ENCODE measurements around the gene ZNF281. TPM values are rescaled to one million over a fixed set of nuclear protein-coding genes. Genes with fewer than 3 reads are reported as not detected.

Gene ZNF281
- total and polyA plus RNA-seq, 3 experiments from 2014 or later, result 19.1 to 32.1 (median 19.5) TPM

DNA sequence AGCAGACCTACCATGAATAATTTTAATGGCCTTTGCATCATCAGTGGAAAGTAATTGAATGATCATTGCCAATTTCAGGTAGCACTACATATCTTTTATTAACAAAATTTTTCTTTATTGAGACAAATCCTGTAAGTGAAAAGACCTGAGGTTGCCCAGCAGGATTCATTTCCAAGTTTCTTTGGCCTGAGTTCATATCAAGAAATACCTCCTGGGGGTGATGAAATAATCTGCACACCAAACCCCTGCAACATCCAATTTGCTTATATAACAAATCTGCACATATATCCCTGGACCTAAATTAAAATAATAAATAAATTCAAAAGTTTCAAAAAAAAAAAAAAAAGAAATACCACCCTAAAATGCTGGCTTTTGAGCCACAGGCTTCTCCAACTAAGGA lies 27.3 kb upstream of the ZNF281 start:
- Histone ChIP-seq H3K9me3 (ENCODE audit: low read length) (no peaks in the 10 kb centered on the region), H3K36me3 (ENCODE audit: insufficient read depth, low read length) (no peaks in the 10 kb centered on the region), H3K4me3 (ENCODE audit: low read length) (no peak overlapping the region), H3K4me1 (ENCODE audit: insufficient read depth, low read length) (no peaks in the 10 kb centered on the region), H3K27ac (ENCODE audit: low read depth, low read length) (no peak overlapping the region), H3K27me3 (ENCODE audit: insufficient read depth, low read length, poor library complexity, severe bottlenecking) (no peaks in the 10 kb centered on the region)
- Mint-ChIP-seq H3K27ac (no peak overlapping the region), H3K9me3 (no peaks in the 10 kb centered on the region), H3K36me3 (no peaks in the 10 kb centered on the region), H3K4me3 (peak overlapping the region in 3 of 7 donors; percentile 76 to 79 (median 79)), H3K27me3 (no peaks in the 10 kb centered on the region), H3K4me1 (peaks cover 4 to 14% (median 8%) of the 10 kb centered on the region in 3 donors)
- POLR2A ChIA-PET, result interaction anchor here (0.9 kb wide), 1 partner anchor 569 kb away, joined by 4 read pairs; no protein-coding TSS in a partner anchor
- CTCF ChIA-PET, result no interaction called here
- no peak for DNase-seq

DNA sequence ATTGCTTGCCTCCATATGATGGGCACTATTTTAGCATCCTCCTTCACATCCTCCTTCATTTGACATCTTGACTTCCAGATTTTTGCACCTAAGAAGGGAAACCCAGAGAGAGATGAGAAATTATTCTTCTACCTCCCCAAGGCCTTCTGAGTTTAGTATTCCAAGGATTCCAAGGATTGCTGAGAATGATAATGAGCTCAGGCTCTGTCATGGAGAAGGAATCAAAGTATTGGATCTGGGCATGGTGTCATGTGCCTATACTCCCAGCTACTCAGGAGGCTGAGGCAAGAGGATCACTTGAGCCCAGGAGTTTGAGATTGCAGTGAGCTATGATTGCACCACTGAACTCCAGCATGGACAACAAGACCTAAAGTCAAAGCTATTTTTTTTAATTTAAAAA lies 26.6 kb upstream of the ZNF281 start:
- Mint-ChIP-seq H3K36me3 (no peaks in the 10 kb centered on the region), H3K27me3 (no peaks in the 10 kb centered on the region), H3K4me1 (peaks cover 4 to 14% (median 8%) of the 10 kb centered on the region in 3 donors), H3K4me3 (no peak overlapping the region), H3K9me3 (no peaks in the 10 kb centered on the region), H3K27ac (no peak overlapping the region)
- Histone ChIP-seq H3K4me1 (ENCODE audit: insufficient read depth, low read length) (no peaks in the 10 kb centered on the region), H3K4me3 (ENCODE audit: low read length) (no peak overlapping the region), H3K36me3 (ENCODE audit: insufficient read depth, low read length) (no peaks in the 10 kb centered on the region), H3K27ac (ENCODE audit: low read depth, low read length) (no peak overlapping the region), H3K27me3 (ENCODE audit: insufficient read depth, low read length, poor library complexity, severe bottlenecking) (no peaks in the 10 kb centered on the region), H3K9me3 (ENCODE audit: low read length) (no peaks in the 10 kb centered on the region)
- CTCF ChIA-PET, result no interaction called here
- POLR2A ChIA-PET, result interaction anchor here (0.9 kb wide), 1 partner anchor 570 kb away, joined by 4 read pairs; no protein-coding TSS in a partner anchor
- no peak for DNase-seq

DNA sequence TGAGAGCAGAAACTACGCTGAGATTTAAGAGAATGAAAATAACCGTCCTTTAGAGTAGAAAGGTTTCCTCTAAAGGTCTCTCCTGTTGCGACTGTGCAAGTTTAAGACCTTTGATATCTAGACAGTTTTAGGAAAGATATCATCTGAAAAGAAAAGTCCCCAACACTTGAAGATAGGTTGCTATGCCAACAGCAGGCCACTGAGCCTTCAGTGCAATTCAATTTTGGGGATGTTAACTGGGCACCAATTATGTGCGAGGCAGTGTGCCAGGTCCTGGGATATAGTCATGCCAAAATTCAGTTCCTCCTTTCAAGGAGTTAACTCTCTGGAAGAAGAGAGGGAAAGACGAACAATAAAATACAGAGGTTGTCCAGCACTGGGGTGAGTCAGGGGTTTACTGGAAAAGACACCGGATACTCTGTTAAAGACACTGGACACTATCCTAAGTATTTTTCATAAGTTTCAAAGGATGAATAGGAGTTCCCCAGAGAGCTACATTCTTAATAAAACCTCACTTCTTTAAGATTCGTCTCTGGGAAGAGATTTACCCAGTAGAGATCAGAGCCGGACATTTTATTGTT lies 25.5 kb upstream of the ZNF281 start:
- Histone ChIP-seq H3K27me3 (ENCODE audit: insufficient read depth, low read length, poor library complexity, severe bottlenecking) (no peaks in the 10 kb centered on the region), H3K4me3 (ENCODE audit: low read length) (no peak overlapping the region), H3K27ac (ENCODE audit: low read depth, low read length) (no peak overlapping the region), H3K4me1 (ENCODE audit: insufficient read depth, low read length) (no peaks in the 10 kb centered on the region), H3K9me3 (ENCODE audit: low read length) (no peaks in the 10 kb centered on the region), H3K36me3 (ENCODE audit: insufficient read depth, low read length) (no peaks in the 10 kb centered on the region)
- Mint-ChIP-seq H3K9me3 (no peaks in the 10 kb centered on the region), H3K27ac (no peak overlapping the region), H3K4me1 (peaks cover 4 to 14% (median 8%) of the 10 kb centered on the region in 3 donors), H3K36me3 (no peaks in the 10 kb centered on the region), H3K4me3 (no peak overlapping the region), H3K27me3 (no peaks in the 10 kb centered on the region)
- DNase-seq, result no peak
- ChIA-PET CTCF (no interaction called here), POLR2A (no interaction called here)

- H3K4me1 Mint-ChIP-seq, result peaks cover 4 to 14% (median 8%) of the 10 kb centered on the region in 3 donors
- no peak overlapping the region for H3K4me3 ChIP-seq (ENCODE audit: low read length)
- ChIA-PET POLR2A (no interaction called here), CTCF (no interaction called here)
- H3K36me3 ChIP-seq (ENCODE audit: insufficient read depth, low read length), result no peaks in the 10 kb centered on the region
- H3K4me1 ChIP-seq (ENCODE audit: insufficient read depth, low read length), result no peaks in the 10 kb centered on the region
- H3K27me3 Mint-ChIP-seq, result no peaks in the 10 kb centered on the region
- H3K27ac Mint-ChIP-seq, result no peak overlapping the region
- no peak for DNase-seq
- H3K4me3 Mint-ChIP-seq, result no peak overlapping the region
- no peaks in the 10 kb centered on the region for H3K9me3 Mint-ChIP-seq
- H3K36me3 Mint-ChIP-seq, result no peaks in the 10 kb centered on the region
- no peaks in the 10 kb centered on the region for H3K9me3 ChIP-seq (ENCODE audit: low read length)
- H3K27me3 ChIP-seq (ENCODE audit: insufficient read depth, low read length, poor library complexity, severe bottlenecking), result no peaks in the 10 kb centered on the region
- H3K27ac ChIP-seq (ENCODE audit: low read depth, low read length), result no peak overlapping the region
These were observed 23.8 kb upstream of the ZNF281 start for GRCh38 chr1:200433586-200433985.

DNA sequence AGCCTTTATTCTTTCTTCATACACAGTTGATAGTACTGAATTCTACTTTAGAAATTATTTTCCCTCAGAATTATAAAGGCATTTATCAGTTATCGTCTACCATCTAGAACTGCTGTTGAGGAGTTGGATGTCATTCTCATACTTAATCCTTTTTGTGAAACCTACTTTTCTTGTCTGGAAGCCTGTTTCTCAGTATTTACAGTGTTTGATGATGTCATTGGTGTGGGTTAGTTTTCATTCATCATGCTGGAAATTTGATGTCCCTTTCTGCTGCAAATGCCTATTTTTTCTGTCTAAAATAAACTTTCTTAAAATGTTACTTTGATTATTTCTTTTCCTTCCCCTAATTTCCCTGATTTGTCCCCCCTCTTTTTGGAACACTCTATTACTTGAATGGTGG lies 22.8 kb upstream of the ZNF281 start:
- Mint-ChIP-seq H3K27ac (no peak overlapping the region), H3K36me3 (no peaks in the 10 kb centered on the region), H3K4me1 (peaks cover 1 to 9% (median 3%) of the 10 kb centered on the region in 3 donors), H3K27me3 (peaks cover 0 to 1% of the 10 kb centered on the region in 2 donors), H3K9me3 (no peaks in the 10 kb centered on the region), H3K4me3 (no peak overlapping the region)
- H3K36me3 ChIP-seq (ENCODE audit: insufficient read depth, low read length), result no peaks in the 10 kb centered on the region
- ChIA-PET CTCF (no interaction called here), POLR2A (no interaction called here)
- no peaks in the 10 kb centered on the region for H3K27me3 ChIP-seq (ENCODE audit: insufficient read depth, low read length, poor library complexity, severe bottlenecking)
- DNase-seq, result no peak
- H3K27ac ChIP-seq (ENCODE audit: low read depth, low read length), result no peak overlapping the region
- no peak overlapping the region for H3K4me3 ChIP-seq (ENCODE audit: low read length)
- H3K9me3 ChIP-seq (ENCODE audit: low read length), result no peaks in the 10 kb centered on the region
- no peaks in the 10 kb centered on the region for H3K4me1 ChIP-seq (ENCODE audit: insufficient read depth, low read length)

DNA sequence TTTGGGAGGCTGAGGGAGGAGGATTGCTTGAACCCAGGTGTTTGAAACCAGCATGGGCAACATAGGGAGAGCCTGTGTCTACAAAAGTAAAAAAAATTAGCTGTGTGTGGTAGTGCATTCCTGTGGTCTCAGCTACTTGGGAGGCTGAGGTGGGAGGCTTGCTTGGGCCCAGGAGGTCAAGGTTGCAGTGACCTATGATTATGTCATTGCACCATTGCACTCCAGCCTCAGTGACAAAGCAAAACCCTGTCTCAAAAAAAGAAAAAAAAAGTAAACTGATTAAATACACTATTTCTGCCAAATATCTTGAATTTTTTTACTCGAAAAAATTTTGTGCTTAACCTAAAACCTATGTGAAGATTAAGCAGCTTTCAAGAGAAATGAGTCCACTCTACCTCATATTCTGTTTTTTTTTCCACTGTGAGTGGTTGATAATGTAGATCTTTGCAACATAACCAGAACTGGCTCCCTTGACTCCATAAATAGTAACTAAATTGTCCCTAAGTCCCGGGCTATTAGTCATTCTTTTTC lies 19.4 kb upstream of the ZNF281 start:
- Mint-ChIP-seq H3K27me3 (peaks cover 0 to 3% of the 10 kb centered on the region in 2 donors), H3K9me3 (no peaks in the 10 kb centered on the region), H3K4me1 (no peaks in the 10 kb centered on the region), H3K27ac (peak overlapping the region in 1 of 8 donors; percentile 27), H3K36me3 (no peaks in the 10 kb centered on the region), H3K4me3 (no peak overlapping the region)
- H3K4me1 ChIP-seq (ENCODE audit: insufficient read depth, low read length), result no peaks in the 10 kb centered on the region
- H3K27ac ChIP-seq (ENCODE audit: low read depth, low read length), result no peak overlapping the region
- POLR2A ChIA-PET, result no interaction called here
- CTCF ChIA-PET, result interaction anchor here (0.9 kb wide), 1 partner anchor 59 kb away, joined by 3 read pairs; no protein-coding TSS in a partner anchor
- no peaks in the 10 kb centered on the region for H3K36me3 ChIP-seq (ENCODE audit: insufficient read depth, low read length)
- H3K9me3 ChIP-seq (ENCODE audit: low read length), result no peaks in the 10 kb centered on the region
- no peak for DNase-seq
- no peaks in the 10 kb centered on the region for H3K27me3 ChIP-seq (ENCODE audit: insufficient read depth, low read length, poor library complexity, severe bottlenecking)
- no peak overlapping the region for H3K4me3 ChIP-seq (ENCODE audit: low read length)

GRCh38 chr1:200428482-200429205 lies 18.8 kb upstream of the ZNF281 start:
- ChIA-PET POLR2A (no interaction called here), CTCF (interaction anchor here (0.9 kb wide), 1 partner anchor 60 kb away, joined by 3 read pairs; no protein-coding TSS in a partner anchor)
- Histone ChIP-seq H3K27ac (ENCODE audit: low read depth, low read length) (no peak overlapping the region), H3K9me3 (ENCODE audit: low read length) (no peaks in the 10 kb centered on the region), H3K4me3 (ENCODE audit: low read length) (no peak overlapping the region), H3K27me3 (ENCODE audit: insufficient read depth, low read length, poor library complexity, severe bottlenecking) (no peaks in the 10 kb centered on the region), H3K4me1 (ENCODE audit: insufficient read depth, low read length) (no peaks in the 10 kb centered on the region), H3K36me3 (ENCODE audit: insufficient read depth, low read length) (no peaks in the 10 kb centered on the region)
- H3K27me3 Mint-ChIP-seq, result peaks cover 0 to 3% of the 10 kb centered on the region in 2 donors
- DNase-seq, result no peak
- no peak overlapping the region for H3K27ac Mint-ChIP-seq
- no peaks in the 10 kb centered on the region for H3K9me3 Mint-ChIP-seq
- no peaks in the 10 kb centered on the region for H3K4me1 Mint-ChIP-seq
- no peak overlapping the region for H3K4me3 Mint-ChIP-seq
- H3K36me3 Mint-ChIP-seq, result no peaks in the 10 kb centered on the region

DNA sequence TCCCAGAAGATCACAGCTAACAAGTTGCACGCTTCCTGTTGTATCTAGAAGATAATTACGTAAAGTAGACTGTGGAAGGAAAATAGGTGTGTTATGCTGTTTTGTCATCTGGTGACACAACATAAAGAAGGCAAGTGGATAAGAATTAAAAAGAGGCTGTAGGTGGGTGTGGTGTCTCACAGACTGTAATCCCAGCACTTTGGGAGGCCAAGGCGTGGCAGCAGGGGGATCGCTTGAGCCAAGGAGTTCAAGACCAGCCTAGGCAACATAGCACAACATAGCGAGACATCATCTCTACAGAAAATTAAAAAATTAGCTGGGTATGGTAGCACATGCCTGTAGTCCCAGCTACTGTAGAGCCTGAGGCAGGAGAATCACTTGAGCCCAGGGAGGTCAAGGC lies 17.9 kb upstream of the ZNF281 start:
- no peaks in the 10 kb centered on the region for H3K36me3 ChIP-seq (ENCODE audit: insufficient read depth, low read length)
- Mint-ChIP-seq H3K9me3 (no peaks in the 10 kb centered on the region), H3K27me3 (peaks cover 0 to 3% of the 10 kb centered on the region in 2 donors), H3K4me1 (no peaks in the 10 kb centered on the region), H3K4me3 (no peak overlapping the region), H3K36me3 (no peaks in the 10 kb centered on the region), H3K27ac (no peak overlapping the region)
- POLR2A ChIA-PET, result no interaction called here
- CTCF ChIA-PET, result no interaction called here
- H3K4me1 ChIP-seq (ENCODE audit: insufficient read depth, low read length), result no peaks in the 10 kb centered on the region
- no peak for DNase-seq
- no peak overlapping the region for H3K4me3 ChIP-seq (ENCODE audit: low read length)
- H3K27me3 ChIP-seq (ENCODE audit: insufficient read depth, low read length, poor library complexity, severe bottlenecking), result no peaks in the 10 kb centered on the region
- H3K27ac ChIP-seq (ENCODE audit: low read depth, low read length), result no peak overlapping the region
- H3K9me3 ChIP-seq (ENCODE audit: low read length), result no peaks in the 10 kb centered on the region
